SU-DHL-6 (cell line): ENCODE measurements around the gene FOXN3.

Source experiments
- CTCF ChIP-seq: fragments of 200-600 bp; sonication (generic); IDR thresholded peaks from one replicate; pipeline ENCODE4 v1.5.1; 2017; ENCODE audit warnings: antibody characterized with exemption, mild to moderate bottlenecking, low read length, moderate library complexity; ENCODE audit not compliant: insufficient read depth, poor library complexity, severe bottlenecking
- EZH2phosphoT487 ChIP-seq: fragments of 200-600 bp; sonication (generic), shearing (Covaris generic); conservative IDR thresholded peaks from 2 replicates; pipeline ENCODE4 v1.6.1; 2018; ENCODE audit warnings: mild to moderate bottlenecking, antibody characterized with exemption, low read length, moderate library complexity, mixed read lengths

GRCh38 chr14:89282191-89282590 lies 134.8 kb downstream of the FOXN3 start:
- TF ChIP-seq CTCF (no peak), EZH2phosphoT487 (no peak)
